Activated CD8-positive, alpha-beta memory T cell treated with anti-CD3 and anti-CD28 coated beads, Interleukin-2, amount 50 U/mL, for 1 hour (primary cell): ENCODE measurements around the gene RCHY1.
A peak's percentile ranks its signal among the peaks of the same experiment; 100 is the strongest.
"Not testable (repeated sequence)": the region's sequence is repeated elsewhere in the genome, so short reads cannot be mapped to it uniquely, and the experiment has no call there.

Experiments
- DNase-seq: peaks from one replicate; pipeline ENCODE4 v3.0.0-alpha.2; 2020; ENCODE audit errors: extremely low read depth

The RCHY1 gene

GRCh38 chr4:75514131-75514948, at the start of gene RCHY1, which contains the start of gene THAP6:
Gene RCHY1, minus strand, starts transcription at chr4:75514403. Its CDS starts 117 bp downstream, at chr4:75514286.
Gene THAP6, plus strand, starts transcription at chr4:75514473. Its CDS starts 980 bp downstream, at chr4:75515453.
- DNase-seq: peak; percentile 84

- DNase-seq: no peak
Measured at GRCh38 chr4:75561789-75562188, 47.6 kb upstream of the RCHY1 start.

- no peak for DNase-seq
Measured at GRCh38 chr4:75557696-75558095, 43.5 kb upstream of the RCHY1 start.

- DNase-seq: no peak
Measured at GRCh38 chr4:75555294-75556164, 41.3 kb upstream of the RCHY1 start, which contains the start of gene ODAPH. Gene ODAPH, plus strand, starts transcription at chr4:75556066. Its CDS starts 17 bp downstream, at chr4:75556083.

GRCh38 chr4:75552452-75552851, 38.2 kb upstream of the RCHY1 start:
- DNase-seq: no peak

- DNase-seq: no peak
Measured at GRCh38 chr4:75549019-75549418, 34.8 kb upstream of the RCHY1 start.

GRCh38 chr4:75547647-75548387, 33.6 kb upstream of the RCHY1 start:
- DNase-seq: no peak

- DNase-seq: no peak
Measured at GRCh38 chr4:75545526-75545925, 31.3 kb upstream of the RCHY1 start.

- DNase-seq: no peak
Measured at GRCh38 chr4:75544870-75545269, 30.7 kb upstream of the RCHY1 start.

GRCh38 chr4:75544220-75544619, 30.0 kb upstream of the RCHY1 start:
- not testable (repeated sequence) for DNase-seq

GRCh38 chr4:75542824-75543223, 28.6 kb upstream of the RCHY1 start:
- DNase-seq: no peak

GRCh38 chr4:75537308-75537707, 23.1 kb upstream of the RCHY1 start:
- not testable (repeated sequence) for DNase-seq

GRCh38 chr4:75533926-75534325, 19.7 kb upstream of the RCHY1 start:
- DNase-seq: not testable (repeated sequence)

GRCh38 chr4:75533339-75533887, 19.2 kb upstream of the RCHY1 start:
- DNase-seq: not testable (repeated sequence)

GRCh38 chr4:75531536-75532143, 17.4 kb upstream of the RCHY1 start:
- DNase-seq: not testable (repeated sequence)

- no peak for DNase-seq
Measured at GRCh38 chr4:75530556-75531322, 16.5 kb upstream of the RCHY1 start.

- no peak for DNase-seq
Measured at GRCh38 chr4:75527482-75527881, 13.3 kb upstream of the RCHY1 start.

- no peak for DNase-seq
Measured at GRCh38 chr4:75525910-75526309, 11.7 kb upstream of the RCHY1 start.

GRCh38 chr4:75525086-75525485, 10.9 kb upstream of the RCHY1 start:
- DNase-seq: no peak

GRCh38 chr4:75519452-75519851, 5.2 kb upstream of the RCHY1 start:
- not testable (repeated sequence) for DNase-seq
